ENCODE measurements around the gene PPIH. TPM values are rescaled to one million over a fixed set of nuclear protein-coding genes. Genes with fewer than 3 reads are reported as not detected.

The PPIH gene
- polyA plus RNA-seq, 1 donor (not counting 4 experiments of a cell fraction or from before 2014, with no cell fraction given), result 94.1 TPM

GRCh38 chr1:42675467-42675866, 17.2 kb downstream of the PPIH start:
- Histone ChIP-seq H3K9me3 (ENCODE audit: control insufficient read depth, low read depth, low read length) (no peaks in the 10 kb centered on the region), H4K20me1 (ENCODE audit: control insufficient read depth, extremely low read depth, insufficient read depth, low read length) (no peaks in the 10 kb centered on the region), H3K27ac (ENCODE audit: control insufficient read depth, insufficient read depth, low read length) (no peak overlapping the region), H3K36me3 (ENCODE audit: control insufficient read depth in 2 of 2, extremely low read depth in 1 of 2, insufficient read depth in 2 of 2, low read length in 2 of 2) (peaks cover 2 to 13% of the 10 kb centered on the region in 2 experiments), H3K27me3 (ENCODE audit: control insufficient read depth, extremely low read depth, insufficient read depth, low read length) (no peaks in the 10 kb centered on the region), H3K79me2 (ENCODE audit: control insufficient read depth, insufficient read depth, low read length) (no peaks in the 10 kb centered on the region), H3K9me1 (ENCODE audit: control insufficient read depth, extremely low read depth, insufficient read depth, low read length) (no peaks in the 10 kb centered on the region), H3K4me1 (ENCODE audit: control insufficient read depth, extremely low read depth, insufficient read depth, low read length) (peaks cover 10% of the 10 kb centered on the region), H3K4me2 (ENCODE audit: control insufficient read depth, extremely low read depth, insufficient read depth, low read depth, low read length) (no peak overlapping the region), H3K9ac (ENCODE audit: control insufficient read depth, extremely low read depth, insufficient read depth, low read length) (no peak overlapping the region), H2AFZ (ENCODE audit: control insufficient read depth, low read length) (no peak overlapping the region), H3K4me3 (ENCODE audit: control insufficient read depth in 2 of 3, extremely low read depth in 1 of 3, insufficient read depth in 2 of 3, low read depth in 1 of 3, low read length in 3 of 3) (no peak overlapping the region)
- FAIRE-seq, result no peak
- TF ChIP-seq EZH2 (IDR thresholded peaks at IDR 0.05; ENCODE audit: low read length), result no peak
- TF ChIP-seq, protein P1, sequence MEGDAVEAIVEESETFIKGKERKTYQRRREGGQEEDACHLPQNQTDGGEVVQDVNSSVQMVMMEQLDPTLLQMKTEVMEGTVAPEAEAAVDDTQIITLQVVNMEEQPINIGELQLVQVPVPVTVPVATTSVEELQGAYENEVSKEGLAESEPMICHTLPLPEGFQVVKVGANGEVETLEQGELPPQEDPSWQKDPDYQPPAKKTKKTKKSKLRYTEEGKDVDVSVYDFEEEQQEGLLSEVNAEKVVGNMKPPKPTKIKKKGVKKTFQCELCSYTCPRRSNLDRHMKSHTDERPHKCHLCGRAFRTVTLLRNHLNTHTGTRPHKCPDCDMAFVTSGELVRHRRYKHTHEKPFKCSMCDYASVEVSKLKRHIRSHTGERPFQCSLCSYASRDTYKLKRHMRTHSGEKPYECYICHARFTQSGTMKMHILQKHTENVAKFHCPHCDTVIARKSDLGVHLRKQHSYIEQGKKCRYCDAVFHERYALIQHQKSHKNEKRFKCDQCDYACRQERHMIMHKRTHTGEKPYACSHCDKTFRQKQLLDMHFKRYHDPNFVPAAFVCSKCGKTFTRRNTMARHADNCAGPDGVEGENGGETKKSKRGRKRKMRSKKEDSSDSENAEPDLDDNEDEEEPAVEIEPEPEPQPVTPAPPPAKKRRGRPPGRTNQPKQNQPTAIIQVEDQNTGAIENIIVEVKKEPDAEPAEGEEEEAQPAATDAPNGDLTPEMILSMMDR (optimal IDR thresholded peaks at IDR 0.05 in 1 of 3, IDR thresholded peaks at IDR 0.05 in 1 of 3, conservative IDR thresholded peaks at IDR 0.05 in 1 of 3; ENCODE audit: extremely low read depth in 1 of 3, insufficient read depth in 2 of 3, low read length in 3 of 3), result no peak
- dilution Hi-C loops (cut with MboI; ENCODE audit: extremely low pct_ligation_motif_present, low sequenced_read_pairs), result no loop called here
- DNase-seq (ENCODE audit: low read depth, low spot score), result no peak

- dilution Hi-C loops (cut with MboI; ENCODE audit: extremely low pct_ligation_motif_present, low sequenced_read_pairs), result no loop called here
- no peaks in the 10 kb centered on the region for H4K20me1 ChIP-seq (ENCODE audit: control insufficient read depth, extremely low read depth, insufficient read depth, low read length)
These were observed 18.4 kb downstream of the PPIH start for GRCh38 chr1:42676534-42677087.

More at GRCh38 chr1:42676534-42677087, 18.4 kb downstream of the PPIH start:
- no peak overlapping the region for H3K4me2 ChIP-seq (ENCODE audit: control insufficient read depth, extremely low read depth, insufficient read depth, low read depth, low read length)
- H3K4me3 ChIP-seq (ENCODE audit: control insufficient read depth in 2 of 3, extremely low read depth in 1 of 3, insufficient read depth in 2 of 3, low read depth in 1 of 3, low read length in 3 of 3), result no peak overlapping the region
- H2AFZ ChIP-seq (ENCODE audit: control insufficient read depth, low read length), result no peak overlapping the region
- H3K27me3 ChIP-seq (ENCODE audit: control insufficient read depth, extremely low read depth, insufficient read depth, low read length), result no peaks in the 10 kb centered on the region
- peaks cover 9% of the 10 kb centered on the region for H3K79me2 ChIP-seq (ENCODE audit: control insufficient read depth, insufficient read depth, low read length)
- FAIRE-seq (no peak), DNase-seq (ENCODE audit: low read depth, low spot score) (no peak)
- H3K9ac ChIP-seq (ENCODE audit: control insufficient read depth, extremely low read depth, insufficient read depth, low read length), result no peak overlapping the region
- TF ChIP-seq EZH2 (IDR thresholded peaks at IDR 0.05; ENCODE audit: low read length), result no peak
- TF ChIP-seq, protein P1 (optimal IDR thresholded peaks at IDR 0.05 in 1 of 3, IDR thresholded peaks at IDR 0.05 in 1 of 3, conservative IDR thresholded peaks at IDR 0.05 in 1 of 3; ENCODE audit: extremely low read depth in 1 of 3, insufficient read depth in 2 of 3, low read length in 3 of 3), result no peak
- peaks cover 20% of the 10 kb centered on the region for H3K4me1 ChIP-seq (ENCODE audit: control insufficient read depth, extremely low read depth, insufficient read depth, low read length)
- peaks cover 2 to 13% of the 10 kb centered on the region in 2 experiments for H3K36me3 ChIP-seq (ENCODE audit: control insufficient read depth in 2 of 2, extremely low read depth in 1 of 2, insufficient read depth in 2 of 2, low read length in 2 of 2)
- H3K9me3 ChIP-seq (ENCODE audit: control insufficient read depth, low read depth, low read length), result no peaks in the 10 kb centered on the region
- no peaks in the 10 kb centered on the region for H3K9me1 ChIP-seq (ENCODE audit: control insufficient read depth, extremely low read depth, insufficient read depth, low read length)
- no peak overlapping the region for H3K27ac ChIP-seq (ENCODE audit: control insufficient read depth, insufficient read depth, low read length)
